Neural cell (in vitro differentiated cells): ENCODE data around the gene JADE2.
"Not testable (repeated sequence)": the region's sequence is repeated elsewhere in the genome, so short reads cannot be mapped to it uniquely, and the experiment has no call there.

Source experiments
- CTCF ChIP-seq: fragments of 450-650 bp; IDR thresholded peaks from 2 replicates; pipeline ENCODE4 v1.5.1; 2014; ENCODE audit warnings: antibody characterized with exemption, mild to moderate bottlenecking, moderate library complexity; ENCODE audit not compliant: poor library complexity, severe bottlenecking
- SMC3 ChIP-seq: fragments of 450-650 bp; conservative IDR thresholded peaks from 2 replicates; pipeline ENCODE4 v1.6.1; 2014; ENCODE audit warnings: antibody characterized with exemption, mild to moderate bottlenecking, moderate library complexity; ENCODE audit not compliant: poor library complexity

GRCh38 chr5:134556588-134556987 is 31.1 kb downstream of the JADE2 start:
- not testable (repeated sequence) for TF ChIP-seq CTCF, SMC3
